ENCODE measurements around the gene FARS2. TPM values are rescaled to one million over a fixed set of nuclear protein-coding genes. Genes with fewer than 3 reads are reported as not detected.

FARS2 gene
- total and polyA plus RNA-seq, 7 donors = 8.1 to 21.0 (median 12.5) TPM

- intact Hi-C loops (cut with DNase I) = no loop called here
- no peaks in the 10 kb centered on the region for H3K4me1 ChIP-seq
- no peak overlapping the region for H3K4me3 ChIP-seq
- no peak overlapping the region for H3K27ac ChIP-seq
- H3K36me3 ChIP-seq = no peaks in the 10 kb centered on the region
- no peaks in the 10 kb centered on the region for H3K9me3 ChIP-seq
- no peak for DNase-seq
- H3K27me3 ChIP-seq = no peaks in the 10 kb centered on the region
- WGBS, 2 donors = 63 to 93% methylated on average over 8 of the region's 8 CpGs
- TF ChIP-seq POLR2AphosphoS5 (IDR thresholded peaks at IDR 0.05) (no peak), POLR2A (IDR thresholded peaks at IDR 0.05) (no peak), EP300 (IDR thresholded peaks at IDR 0.05) (no peak), CTCF (IDR thresholded peaks at IDR 0.05) (no peak)
Observed at GRCh38 chr6:5665173-5665572, 403.9 kb downstream of the FARS2 start.

GRCh38 chr6:5665667-5666066 lies 404.4 kb downstream of the FARS2 start:
- no peak for TF ChIP-seq CTCF (IDR thresholded peaks at IDR 0.05)
- TF ChIP-seq EP300 (IDR thresholded peaks at IDR 0.05) = no peak
- TF ChIP-seq POLR2AphosphoS5 (IDR thresholded peaks at IDR 0.05) = no peak
- TF ChIP-seq POLR2A (IDR thresholded peaks at IDR 0.05) = no peak
- no peak overlapping the region for H3K4me3 ChIP-seq
- H3K4me1 ChIP-seq = peaks cover 0 to 3% (median under 1%) of the 10 kb centered on the region in 4 donors
- DNase-seq = no peak
- 89% methylated on average over 2 of the region's 2 CpGs for WGBS, 2 donors
- no peaks in the 10 kb centered on the region for H3K9me3 ChIP-seq
- no peaks in the 10 kb centered on the region for H3K27me3 ChIP-seq
- no peaks in the 10 kb centered on the region for H3K36me3 ChIP-seq
- intact Hi-C loops (cut with DNase I) = no loop called here
- H3K27ac ChIP-seq = no peak overlapping the region

DNA sequence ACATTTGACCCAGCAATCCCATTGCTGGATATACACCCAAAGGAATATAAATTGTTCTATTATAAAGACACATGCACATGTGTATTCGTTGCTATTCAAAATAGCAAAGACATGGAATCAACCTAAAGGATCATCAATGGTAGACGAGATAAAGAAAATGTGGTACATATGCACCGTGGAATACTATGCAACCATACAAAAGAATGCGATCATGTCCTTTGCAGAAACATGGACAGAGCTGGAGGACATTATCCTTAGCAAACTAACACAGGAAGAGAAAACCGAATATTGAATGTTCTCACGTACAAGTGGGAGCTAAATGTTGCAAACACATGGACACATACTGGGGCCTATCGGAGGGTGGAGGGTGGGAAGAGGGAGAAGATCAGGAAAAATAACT lies 405.4 kb downstream of the FARS2 start:
- WGBS, 2 donors = 84 to 98% methylated on average over 7 of the region's 7 CpGs
- intact Hi-C loops (cut with DNase I) = no loop called here
- no peak overlapping the region for H3K27ac ChIP-seq
- TF ChIP-seq POLR2AphosphoS5 (IDR thresholded peaks at IDR 0.05) = no peak
- TF ChIP-seq POLR2A (IDR thresholded peaks at IDR 0.05) = no peak
- TF ChIP-seq CTCF (IDR thresholded peaks at IDR 0.05) = no peak
- no peak for TF ChIP-seq EP300 (IDR thresholded peaks at IDR 0.05)
- DNase-seq = no peak
- no peaks in the 10 kb centered on the region for H3K36me3 ChIP-seq
- H3K4me1 ChIP-seq = peaks cover 0 to 13% (median 8%) of the 10 kb centered on the region in 4 donors
- H3K9me3 ChIP-seq = no peaks in the 10 kb centered on the region
- no peak overlapping the region for H3K4me3 ChIP-seq
- no peaks in the 10 kb centered on the region for H3K27me3 ChIP-seq

GRCh38 chr6:5667737-5668136 lies 406.4 kb downstream of the FARS2 start:
- Histone ChIP-seq H3K4me1 (peaks cover 0 to 24% (median 18%) of the 10 kb centered on the region in 4 donors), H3K36me3 (no peaks in the 10 kb centered on the region), H3K4me3 (no peak overlapping the region), H3K27me3 (no peaks in the 10 kb centered on the region), H3K9me3 (no peaks in the 10 kb centered on the region), H3K27ac (no peak overlapping the region)
- intact Hi-C loops (cut with DNase I) = no loop called here
- WGBS, 2 donors = 36 to 61% methylated on average over 5 of the region's 5 CpGs
- TF ChIP-seq POLR2A (IDR thresholded peaks at IDR 0.05) = no peak
- TF ChIP-seq EP300 (IDR thresholded peaks at IDR 0.05) = no peak
- no peak for TF ChIP-seq POLR2AphosphoS5 (IDR thresholded peaks at IDR 0.05)
- TF ChIP-seq CTCF (IDR thresholded peaks at IDR 0.05) = no peak
- no peak for DNase-seq

- no peaks in the 10 kb centered on the region for H3K36me3 ChIP-seq
- no peaks in the 10 kb centered on the region for H3K9me3 ChIP-seq
- no peak overlapping the region for H3K4me3 ChIP-seq
- DNase-seq = no peak
- intact Hi-C loops (cut with DNase I) = loop anchor here (5.0 kb wide), 1 partner anchor 408 kb away; the partner anchor contains the start of genes FARS2 and LYRM4
- TF ChIP-seq EP300 (IDR thresholded peaks at IDR 0.05) (no peak), CTCF (IDR thresholded peaks at IDR 0.05) (no peak), POLR2AphosphoS5 (IDR thresholded peaks at IDR 0.05) (no peak), POLR2A (IDR thresholded peaks at IDR 0.05) (no peak)
- H3K4me1 ChIP-seq = peaks cover 0 to 33% (median 30%) of the 10 kb centered on the region in 4 donors
- no peaks in the 10 kb centered on the region for H3K27me3 ChIP-seq
- 97 to 98% methylated on average over 2 of the region's 2 CpGs for WGBS, 2 donors
- peak overlapping the region in 1 of 4 donors; percentile 66 for H3K27ac ChIP-seq
Observed at GRCh38 chr6:5670381-5670780, 409.1 kb downstream of the FARS2 start.
